ENCODE measurements around the gene B4GALNT3.
"Not testable (repeated sequence)": the region's sequence is repeated elsewhere in the genome, so short reads cannot be mapped to it uniquely, and the experiment has no call there.

The B4GALNT3 gene

GRCh38 chr12:561391-561705, 101.6 kb downstream of the B4GALNT3 start:
- DNase-seq, result no peak

GRCh38 chr12:561908-562593, 102.3 kb downstream of the B4GALNT3 start:
- DNase-seq, result no peak

GRCh38 chr12:562634-563033, 102.9 kb downstream of the B4GALNT3 start:
- DNase-seq, result no peak

GRCh38 chr12:563250-563781, 103.6 kb downstream of the B4GALNT3 start:
- DNase-seq, result peak; percentile 53

GRCh38 chr12:563787-564298, 104.1 kb downstream of the B4GALNT3 start:
- DNase-seq, result no peak

- DNase-seq, result no peak
Measured at GRCh38 chr12:565161-565560, 105.4 kb downstream of the B4GALNT3 start.

- no peak for DNase-seq
Measured at GRCh38 chr12:565589-566105, 105.9 kb downstream of the B4GALNT3 start.

GRCh38 chr12:568486-568885, 108.7 kb downstream of the B4GALNT3 start:
- no peak for DNase-seq

- DNase-seq, result no peak
Measured at GRCh38 chr12:569091-569676, 109.4 kb downstream of the B4GALNT3 start.

GRCh38 chr12:569803-570434, 110.2 kb downstream of the B4GALNT3 start:
- peak; percentile 93 for DNase-seq

GRCh38 chr12:570435-570920, 110.7 kb downstream of the B4GALNT3 start:
- DNase-seq, result no peak

GRCh38 chr12:570921-571794, 111.4 kb downstream of the B4GALNT3 start:
- DNase-seq, result no peak

- DNase-seq, result no peak
Measured at GRCh38 chr12:571795-572531, 112.2 kb downstream of the B4GALNT3 start.

GRCh38 chr12:572532-572899, 112.8 kb downstream of the B4GALNT3 start:
- DNase-seq, result no peak

- DNase-seq, result no peak
Measured at GRCh38 chr12:573232-573631, 113.5 kb downstream of the B4GALNT3 start.

GRCh38 chr12:574475-575128, 114.9 kb downstream of the B4GALNT3 start:
- DNase-seq, result peak; percentile 36

GRCh38 chr12:575129-575502, 115.4 kb downstream of the B4GALNT3 start:
- no peak for DNase-seq

- peak; percentile 88 for DNase-seq
Measured at GRCh38 chr12:575948-576614, 116.3 kb downstream of the B4GALNT3 start.

- DNase-seq, result no peak
Measured at GRCh38 chr12:576615-577110, 116.9 kb downstream of the B4GALNT3 start.

GRCh38 chr12:577994-578747, 118.4 kb downstream of the B4GALNT3 start:
- DNase-seq, result not testable (repeated sequence)

Data from activated CD4-positive, alpha-beta T cell treated with anti-CD3 and anti-CD28 coated beads for 48 hours (primary cell).